Psoas muscle (tissue), 8 donors: ENCODE results near the gene MYBPC2. TPM values are rescaled to one million over a fixed set of nuclear protein-coding genes. Genes with fewer than 3 reads are reported as not detected.

Experiments
- ATAC-seq, 4 donors: fragments of 200-7000 bp; cut with Tn5 transposase; one replicate each; pipeline ENCODE4 v1.9.1; 2020; ENCODE audit warnings: moderate library complexity in 3 of 4, mild to moderate bottlenecking in 2 of 4
- DNase-seq, 2 donors: peaks; one replicate each; pipeline ENCODE4 v3.0.0-alpha.2; 2020
- H3K27ac ChIP-seq: fragments of 200-600 bp; one replicate; pipeline ENCODE4 v1.8.0; 2022
- H3K27me3 ChIP-seq, 3 donors: fragments of 200-600 bp in 1 of 3; one replicate each; pipeline versions ENCODE4 v1.6.1 to v1.8.0; 2013 to 2022; ENCODE audit warnings: low read length in 2 of 3, mild to moderate bottlenecking in 2 of 3, moderate library complexity in 1 of 3; ENCODE audit not compliant: insufficient read depth in 3 of 3
- H3K36me3 ChIP-seq, 2 donors: fragments of 200-600 bp in 1 of 2; one replicate each; pipeline versions ENCODE4 v1.6.1 to v1.8.0; 2013 to 2022; ENCODE audit warnings: low read depth in 1 of 2, mild to moderate bottlenecking in 1 of 2, moderate library complexity in 1 of 2; ENCODE audit not compliant: insufficient read depth in 1 of 2
- H3K4me1 ChIP-seq: fragments of 200-600 bp; one replicate; pipeline ENCODE4 v1.8.0; 2022
- H3K4me3 ChIP-seq: fragments of 200-600 bp; one replicate; pipeline ENCODE4 v1.8.0; 2022; ENCODE audit warnings: mild to moderate bottlenecking
- H3K9me3 ChIP-seq: fragments of 200-600 bp; one replicate; pipeline ENCODE4 v1.8.0; 2022
- CTCF ChIP-seq: fragments of 200-600 bp; IDR thresholded peaks from one replicate; pipeline ENCODE4 v1.8.0; 2022; ENCODE audit warnings: antibody characterized with exemption
- WGBS, 3 donors: extraction: QIAGEN DNeasy Blood & Tissue Kit; methylation state at CpG; one replicate each; pipeline versions ENCODE4 v1.1.6 to v1.1.7; 2013; 5-methylcytosine and 5-hydroxymethylcytosine counted together
- intact Hi-C, 2 donors: fragments of 100-400 bp; cut with DNase I; formaldehyde crosslinking; loops; one replicate each; pipeline versions ENCODE4 v1.11.0 to v1.14.2; 2022
- polyA plus RNA-seq, 3 donors: library from polyadenylated mRNA; stranded (reverse); fragments of 200-250 nt; gene quantifications; one replicate each; pipeline ENCODE4 v1.2.3, GENCODE V29; 2013
- total RNA-seq, 4 donors: library from RNA; stranded (reverse); fragmentation: NEBNext Ultra II Directional in 2 of 4; extraction: Animal tissue kit (Norgen Biotek cat#: 25700) in 2 of 4; gene quantifications; one replicate each; pipeline versions ENCODE4 v1.2.1 to v1.2.4, GENCODE V29; 2021 to 2023
- donor health status: healthy with polysubstance abuse.
- donor health status: DM: no; HTN: no; CAD: no; lungs with moderate emphysema.
- donor health status: Bipolar disorder and iron deficiency.
- donor health status: healthy.
- donor health status: DM: yes; HTN: yes; CAD: no.
- donor health status: DM: no; HTN: no; CAD: no.
- donor health status: DM: no; HTN: no; CAD: no.
- donor health status: DM: yes; HTN: yes; CAD: no.

Gene MYBPC2
- total and polyA plus RNA-seq, 7 donors = 65.8 to 1,898 (median 1,123) TPM

- Histone ChIP-seq H3K27me3 (peaks cover 0 to 23% (median 3%) of the 10 kb centered on the region in 3 donors), H3K36me3 (no peaks in the 10 kb centered on the region), H3K27ac (no peak overlapping the region), H3K4me3 (no peak overlapping the region), H3K9me3 (no peaks in the 10 kb centered on the region), H3K4me1 (peaks cover 7% of the 10 kb centered on the region)
- intact Hi-C loops = loop anchor here in 1 of 2 donors (5.0 kb wide), 1 partner anchor 37 kb away; the partner anchor contains the start of genes EMC10 and GARIN5A
- TF ChIP-seq CTCF = no peak
- no peak for ATAC-seq
- DNase-seq = no peak
- 37 to 56% (median 42%) methylated on average over 36 to 38 of the region's 38 CpGs for WGBS, 3 donors
Measured at GRCh38 chr19:50514346-50515167, 81.9 kb downstream of the MYBPC2 start.

- peaks cover 0 to 23% (median 3%) of the 10 kb centered on the region in 3 donors for H3K27me3 ChIP-seq
- no peak for DNase-seq
- no peaks in the 10 kb centered on the region for H3K36me3 ChIP-seq
- H3K4me1 ChIP-seq = peaks cover 3% of the 10 kb centered on the region
- TF ChIP-seq CTCF = no peak
- no peak overlapping the region for H3K27ac ChIP-seq
- intact Hi-C loops = no loop called here
- H3K4me3 ChIP-seq = no peak overlapping the region
- WGBS, 3 donors = 54 to 62% (median 61%) methylated on average over 7 to 11 of the region's 11 CpGs
- no peaks in the 10 kb centered on the region for H3K9me3 ChIP-seq
- ATAC-seq = no peak
Measured at GRCh38 chr19:50515168-50515561, 82.5 kb downstream of the MYBPC2 start.

Other genes with a start within 250 kb of the MYBPC2 start
- 100 to 1,000 TPM; 164 to 298 (median 192) TPM for gene MYH14, start 229.3 kb upstream of the MYBPC2 start, total RNA-seq
- gene MYH14, start 229.3 kb upstream of the MYBPC2 start, polyA plus RNA-seq = 100 to 1,000 TPM in 1 of 3 donors, 10 to 100 TPM in 2; 55.4 to 154 (median 93.1) TPM
- 1 to 10 TPM in 3 of 4 donors, under 1 TPM in 1; 0.65 to 2.4 (median 1.5) TPM for gene KCNC3, start 103.5 kb upstream of the MYBPC2 start, total RNA-seq
- 1 to 10 TPM in 1 of 3 donors, under 1 TPM in 2; 0.10 to 1.1 (median 0.64) TPM for gene KCNC3, start 103.5 kb upstream of the MYBPC2 start, polyA plus RNA-seq
- gene NAPSA, start 67.3 kb upstream of the MYBPC2 start, total RNA-seq = under 1 TPM in 1 of 4 donors, not detected in 3; 0.29 TPM
- under 1 TPM; 0.10 to 0.47 (median 0.25) TPM for gene NAPSA, start 67.3 kb upstream of the MYBPC2 start, polyA plus RNA-seq
- gene NR1H2, start 56.4 kb upstream of the MYBPC2 start, total RNA-seq = 100 to 1,000 TPM in 3 of 4 donors, 10 to 100 TPM in 1; 74.9 to 136 (median 119) TPM
- 100 to 1,000 TPM; 135 to 153 (median 139) TPM for gene NR1H2, start 56.4 kb upstream of the MYBPC2 start, polyA plus RNA-seq
- gene POLD1, start 48.5 kb upstream of the MYBPC2 start, total RNA-seq = 1 to 10 TPM; 4.5 to 9.7 (median 7.2) TPM
- 1 to 10 TPM; 6.6 to 8.1 (median 6.9) TPM for gene POLD1, start 48.5 kb upstream of the MYBPC2 start, polyA plus RNA-seq
- gene SPIB, start 14.0 kb upstream of the MYBPC2 start, total RNA-seq = under 1 TPM in 3 of 4 donors, not detected in 1; 0.11 to 0.44 (median 0.25) TPM
- under 1 TPM in 2 of 3 donors, not detected in 1; 0.05 to 0.07 TPM for gene SPIB, start 14.0 kb upstream of the MYBPC2 start, polyA plus RNA-seq
- gene EMC10, start 43.6 kb downstream of the MYBPC2 start, total RNA-seq = 10 to 100 TPM; 32.6 to 47.5 (median 43.3) TPM
- 10 to 100 TPM; 33.1 to 37.6 (median 34.2) TPM for gene EMC10, start 43.6 kb downstream of the MYBPC2 start, polyA plus RNA-seq
- 1 to 10 TPM; 1.2 to 5.3 (median 4.7) TPM for gene GARIN5A, start 44.0 kb downstream of the MYBPC2 start, total RNA-seq
- 1 to 10 TPM; 1.3 to 2.7 (median 1.3) TPM for gene GARIN5A, start 44.0 kb downstream of the MYBPC2 start, polyA plus RNA-seq
- gene JOSD2, start 78.3 kb downstream of the MYBPC2 start, total RNA-seq = 10 to 100 TPM; 28.5 to 41.0 (median 37.4) TPM
- 10 to 100 TPM; 51.9 to 87.2 (median 86.2) TPM for gene JOSD2, start 78.3 kb downstream of the MYBPC2 start, polyA plus RNA-seq
- gene ASPDH, start 81.0 kb downstream of the MYBPC2 start, total RNA-seq = not detected
- not detected for gene ASPDH, start 81.0 kb downstream of the MYBPC2 start, polyA plus RNA-seq
- 1 to 10 TPM in 1 of 4 donors, under 1 TPM in 3; 0.19 to 1.0 (median 0.31) TPM for gene LRRC4B, start 135.5 kb downstream of the MYBPC2 start, total RNA-seq
- gene LRRC4B, start 135.5 kb downstream of the MYBPC2 start, polyA plus RNA-seq = under 1 TPM; 0.04 to 0.47 (median 0.32) TPM
- under 1 TPM in 1 of 4 donors, not detected in 3; 0.26 TPM for gene SYT3, start 207.0 kb downstream of the MYBPC2 start, total RNA-seq
- gene SYT3, start 207.0 kb downstream of the MYBPC2 start, polyA plus RNA-seq = under 1 TPM in 2 of 3 donors, not detected in 1; 0.07 to 0.12 TPM
- 1 to 10 TPM in 1 of 4 donors, under 1 TPM in 2, not detected in 1; 0.50 to 1.8 (median 0.54) TPM for gene C19orf81, start 216.6 kb downstream of the MYBPC2 start, total RNA-seq
- 1 to 10 TPM in 1 of 3 donors, not detected in 2; 1.5 TPM for gene C19orf81, start 216.6 kb downstream of the MYBPC2 start, polyA plus RNA-seq